Right kidney (tissue), 1 donor: ENCODE data around the gene APPBP2.
"Not testable (repeated sequence)": the region's sequence is repeated elsewhere in the genome, so short reads cannot be mapped to it uniquely, and the experiment has no call there.

Experiments
- DNase-seq: peaks from one replicate; pipeline ENCODE4 v3.0.0-alpha.2; 2016

Gene APPBP2

GRCh38 chr17:60534613-60535157 is 8.6 kb upstream of the APPBP2 start:
- no peak for DNase-seq

GRCh38 chr17:60534010-60534555 is 8.0 kb upstream of the APPBP2 start:
- no peak for DNase-seq

DNA sequence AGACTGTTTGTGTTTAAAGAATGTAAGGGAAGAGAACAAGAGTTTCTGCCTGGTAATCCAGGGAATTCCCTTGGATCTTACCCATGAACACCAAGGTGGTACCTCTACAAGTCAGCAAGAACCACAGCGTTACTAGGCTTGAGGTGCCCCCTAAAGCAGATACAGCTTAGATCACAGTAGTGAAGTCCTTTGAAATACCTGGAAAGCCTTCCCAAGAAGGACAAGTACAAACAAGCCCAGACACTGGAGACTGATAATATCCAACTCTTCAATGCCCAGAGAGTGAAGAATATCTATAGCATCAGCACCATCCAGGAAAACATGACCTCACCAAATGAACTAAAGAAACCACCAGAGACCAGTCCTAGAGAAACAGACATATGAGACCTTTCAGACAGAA is 3.8 kb upstream of the APPBP2 start:
- DNase-seq = no peak

GRCh38 chr17:60528828-60529227 is 2.8 kb upstream of the APPBP2 start:
- DNase-seq = no peak

DNA sequence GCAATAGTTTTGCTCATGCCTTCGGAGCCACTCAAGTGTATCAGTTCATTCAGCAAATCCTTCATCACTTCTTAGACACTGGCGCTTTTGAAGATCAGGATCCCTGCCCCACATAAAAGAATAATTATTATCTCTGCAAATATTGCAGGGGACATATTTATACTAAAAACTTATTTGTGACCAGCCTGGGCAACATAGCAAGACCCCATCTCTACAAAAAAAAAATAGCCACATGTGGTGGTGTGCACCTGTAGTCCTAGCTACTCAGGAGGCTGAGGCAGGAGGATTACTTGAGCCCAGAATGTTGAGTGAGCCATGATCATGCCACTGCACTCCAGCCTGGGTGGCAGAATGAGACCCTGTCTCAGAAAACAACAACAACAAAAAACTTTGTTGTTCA is 1.7 kb upstream of the APPBP2 start:
- DNase-seq = no peak

- no peak for DNase-seq
Measured at GRCh38 chr17:60526726-60527125, 684 bp upstream of the APPBP2 start.

- DNase-seq = no peak
Measured at GRCh38 chr17:60525328-60525684, 736 bp downstream of the APPBP2 start.

DNA sequence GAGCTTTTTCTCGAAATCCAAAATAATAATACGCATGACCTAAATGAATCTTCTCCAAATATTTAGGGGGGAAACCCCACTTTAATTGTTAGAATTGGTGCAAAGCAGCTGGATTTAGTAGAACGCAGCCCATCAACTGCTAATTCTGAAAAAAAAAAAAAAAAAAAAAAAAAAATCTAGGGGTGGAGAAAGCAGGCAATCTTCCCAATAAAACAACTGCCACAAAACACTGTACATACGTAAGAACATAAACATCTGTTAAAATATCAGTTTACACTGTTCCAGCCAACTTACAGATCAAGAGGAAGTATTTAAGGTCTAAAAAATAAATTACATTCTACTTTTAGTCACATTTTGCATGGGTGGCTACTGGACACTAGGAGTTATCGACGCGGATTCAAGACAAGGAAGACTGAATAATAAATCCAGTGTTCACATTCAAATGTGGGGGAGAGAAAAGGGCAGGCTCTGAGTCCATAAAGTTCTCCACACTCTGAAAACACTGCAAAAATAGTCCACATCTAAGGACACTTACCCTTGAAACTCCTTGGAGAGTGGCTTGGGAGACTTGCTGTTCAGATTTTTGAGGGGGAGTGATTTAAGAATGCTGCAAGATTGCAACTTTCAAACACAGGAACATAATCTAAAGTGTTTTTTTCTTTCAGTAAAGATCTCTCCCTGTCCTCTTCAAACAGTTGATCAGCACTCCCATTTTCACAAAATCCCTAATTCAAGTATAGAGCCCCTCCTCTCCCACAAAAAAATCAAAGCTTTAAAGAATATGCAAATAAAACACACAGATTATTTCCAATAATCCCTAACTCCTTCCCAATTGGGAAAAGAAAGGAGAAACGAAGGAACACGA is 1.3 kb downstream of the APPBP2 start:
- DNase-seq = peak; percentile 60

DNA sequence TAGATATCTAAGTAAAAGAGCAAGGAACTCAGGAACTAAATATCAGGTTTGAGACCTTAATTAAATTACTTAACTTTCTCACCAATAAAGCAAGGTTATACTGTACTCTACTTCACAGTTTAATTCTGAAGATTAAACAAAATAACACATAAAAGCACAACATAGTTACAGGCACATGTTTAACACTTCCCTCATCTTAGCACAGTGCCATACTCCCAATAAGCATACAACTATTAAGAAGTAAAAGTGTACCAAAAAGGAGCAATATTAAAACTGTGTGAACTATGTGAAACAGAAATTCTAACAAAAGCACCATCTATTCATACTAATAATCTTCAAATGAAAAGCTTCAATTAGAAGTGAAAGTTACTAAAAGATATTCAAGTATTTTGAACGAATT is 2.2 kb downstream of the APPBP2 start:
- DNase-seq = no peak

GRCh38 chr17:60522889-60523626 is 3.0 kb downstream of the APPBP2 start:
- no peak for DNase-seq

DNA sequence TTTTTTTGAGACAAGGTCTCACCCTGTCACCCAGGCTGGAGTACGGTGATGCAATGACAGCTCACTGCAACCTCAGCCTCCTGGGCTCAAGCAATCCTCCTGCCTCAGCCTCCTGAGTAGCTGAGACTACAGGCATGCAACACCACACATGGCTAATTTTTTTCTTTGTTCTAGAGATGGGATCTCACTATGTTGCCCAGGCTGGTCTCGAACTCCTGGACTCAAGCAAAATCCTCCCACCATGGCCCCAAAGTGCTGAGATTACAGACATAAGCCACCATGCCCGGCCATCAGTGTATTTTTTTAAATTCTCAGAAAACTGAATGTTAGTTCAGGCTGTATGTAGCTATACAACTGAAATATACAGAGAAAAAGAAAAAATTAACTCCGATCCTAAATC is 6.2 kb downstream of the APPBP2 start:
- no peak for DNase-seq

DNA sequence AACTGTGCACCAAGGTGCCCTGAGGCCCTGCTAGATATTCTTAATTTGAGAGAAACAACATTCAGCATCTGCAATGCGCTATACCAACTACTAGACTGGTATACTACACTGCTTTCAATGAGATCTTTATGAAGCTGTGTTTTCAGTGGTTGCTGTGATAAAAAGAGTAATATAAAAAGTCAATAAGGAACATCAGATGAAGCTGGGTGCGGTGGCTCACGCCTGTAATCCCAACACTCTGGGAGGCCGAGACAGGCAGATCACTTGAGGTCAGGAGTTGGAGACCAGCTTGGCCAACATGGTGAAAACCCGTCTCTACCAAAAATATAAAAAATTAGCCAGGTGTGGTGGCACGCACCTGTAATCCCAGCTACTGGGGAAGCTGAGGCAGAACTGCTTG is 10.4 kb downstream of the APPBP2 start:
- not testable (repeated sequence) for DNase-seq

DNA sequence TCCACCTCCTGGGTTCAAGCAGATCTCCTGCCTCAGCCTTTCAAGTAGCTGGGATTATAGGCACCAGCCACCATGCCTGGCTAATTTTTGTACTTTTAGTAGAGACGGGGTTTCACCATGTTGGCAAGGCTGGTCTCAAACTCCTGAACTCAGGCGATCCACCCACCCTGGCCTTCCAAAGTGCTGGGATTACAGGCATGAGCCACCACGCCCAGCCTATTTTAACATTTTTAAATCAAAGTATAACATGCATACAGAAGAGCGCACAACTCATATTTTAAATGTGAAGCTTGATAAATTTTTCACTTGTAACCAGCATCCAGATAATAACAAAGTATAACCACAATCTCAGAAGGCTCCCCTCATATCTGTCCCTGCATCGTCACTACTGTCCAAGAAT is 10.8 kb downstream of the APPBP2 start:
- not testable (repeated sequence) for DNase-seq

- DNase-seq = no peak
Measured at GRCh38 chr17:60514500-60514899, 11.5 kb downstream of the APPBP2 start.

GRCh38 chr17:60514053-60514452 is 12.0 kb downstream of the APPBP2 start:
- DNase-seq = no peak

DNA sequence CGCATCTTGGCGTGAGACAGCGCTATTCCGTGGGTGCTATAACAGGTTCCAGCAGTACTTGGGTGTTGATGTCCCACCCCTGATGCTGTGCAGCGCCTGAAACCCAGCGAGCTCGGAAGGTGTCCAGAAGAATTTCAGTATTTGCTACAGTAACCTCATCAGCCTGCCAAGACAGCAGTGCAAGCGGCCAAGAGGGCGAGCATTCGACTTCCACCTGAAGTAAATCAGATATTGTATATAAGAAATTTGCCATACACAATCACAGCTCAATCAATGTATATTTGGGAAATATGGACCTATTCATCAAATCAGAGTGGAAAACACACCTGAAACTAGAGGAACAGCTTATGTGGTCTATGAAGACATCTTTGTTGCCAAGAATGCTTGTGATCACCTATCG is 13.0 kb downstream of the APPBP2 start:
- no peak for DNase-seq

GRCh38 chr17:60510723-60511122 is 15.3 kb downstream of the APPBP2 start:
- DNase-seq = no peak

DNA sequence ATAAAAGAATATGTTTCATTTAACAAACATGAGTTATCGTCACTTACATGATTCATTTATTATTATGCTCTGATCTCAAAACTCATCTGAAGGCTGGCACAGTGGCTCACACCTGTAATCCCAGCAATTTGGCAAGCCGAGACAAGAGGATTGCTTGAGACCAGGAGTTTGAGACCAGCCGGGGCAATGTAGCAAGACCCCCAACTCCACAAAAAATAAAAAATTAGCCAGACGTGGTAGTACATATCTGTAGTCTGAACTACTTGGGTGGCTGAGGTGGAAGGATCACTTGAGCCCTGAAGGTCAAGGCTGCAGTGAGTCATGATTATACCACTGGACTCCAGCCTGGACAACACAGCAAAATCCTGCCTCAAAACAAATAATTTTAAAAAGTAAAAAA is 16.0 kb downstream of the APPBP2 start:
- DNase-seq = no peak

DNA sequence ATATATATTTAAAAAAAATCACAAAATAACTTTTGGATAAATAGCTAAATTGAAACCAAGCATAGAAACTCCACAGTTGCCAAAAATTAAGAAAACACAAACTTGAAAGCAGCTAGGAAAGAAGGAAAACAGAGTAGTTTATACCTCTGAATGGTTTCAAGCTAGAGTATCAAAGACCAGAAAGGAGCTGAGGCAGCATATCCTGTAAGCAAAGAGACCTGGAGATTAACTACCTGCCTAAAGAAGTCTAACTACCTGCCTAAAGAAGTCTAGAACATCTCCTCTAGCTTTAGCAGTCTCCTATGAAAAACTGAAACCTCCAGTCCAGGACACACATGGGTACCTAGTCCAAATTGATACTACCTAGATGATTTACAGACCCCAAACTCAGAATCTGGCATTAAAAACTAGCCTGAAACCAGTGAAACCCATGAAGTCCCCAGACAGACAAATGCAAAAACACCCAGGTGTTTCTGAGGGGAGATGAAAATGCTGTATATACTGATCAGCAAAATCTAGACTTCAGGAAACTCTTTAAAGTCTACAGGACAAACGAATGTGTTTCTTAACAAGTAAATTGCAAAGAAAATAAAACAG is 17.6 kb downstream of the APPBP2 start:
- no peak for DNase-seq

GRCh38 chr17:60506312-60506711 is 19.7 kb downstream of the APPBP2 start:
- DNase-seq = no peak

- no peak for DNase-seq
Measured at GRCh38 chr17:60502145-60502544, 23.9 kb downstream of the APPBP2 start.

DNA sequence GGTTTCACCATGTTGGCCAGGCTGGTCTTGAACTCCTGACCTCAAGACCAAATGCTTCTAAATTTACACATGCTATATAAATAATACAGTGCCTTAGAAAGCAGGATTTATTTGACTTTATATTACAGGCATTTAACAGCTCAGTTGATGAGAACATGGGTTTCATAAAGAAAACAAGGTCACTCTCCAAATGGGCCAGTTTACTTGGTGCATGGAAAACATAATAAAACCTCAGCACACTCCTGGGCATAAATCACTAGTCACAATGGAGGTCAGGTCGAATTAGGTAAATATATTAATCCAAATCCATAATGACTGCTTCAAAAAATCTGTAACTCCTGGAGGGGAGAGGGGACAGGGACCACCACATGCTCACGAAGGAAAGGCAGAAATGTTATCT is 24.5 kb downstream of the APPBP2 start:
- DNase-seq = no peak

GRCh38 chr17:60496041-60496440 is 30.0 kb downstream of the APPBP2 start:
- DNase-seq = no peak
